SHP77 (cell line): ENCODE data around the gene SNU13.
"Not testable (repeated sequence)": the region's sequence is repeated elsewhere in the genome, so short reads cannot be mapped to it uniquely, and the experiment has no call there.

Experiments
- DNase-seq, 2 experiments: peaks; one replicate each; lab custom pipeline; 2025; lab: John Stamatoyannopoulos, UW

Gene SNU13

GRCh38 chr22:41688365-41689211, at the start of gene SNU13:
Gene SNU13, minus strand, starts transcription at chr22:41688867. Its CDS starts 71 bp downstream, at chr22:41688796.
- peak; percentile 90 to 95 for DNase-seq

GRCh38 chr22:41733241-41733640, 44.6 kb upstream of the SNU13 start:
- DNase-seq, result not testable (repeated sequence)

- DNase-seq, result no peak
Observed at GRCh38 chr22:41732096-41732772, 43.6 kb upstream of the SNU13 start.

GRCh38 chr22:41731609-41732008, 42.9 kb upstream of the SNU13 start:
- DNase-seq, result no peak

DNA sequence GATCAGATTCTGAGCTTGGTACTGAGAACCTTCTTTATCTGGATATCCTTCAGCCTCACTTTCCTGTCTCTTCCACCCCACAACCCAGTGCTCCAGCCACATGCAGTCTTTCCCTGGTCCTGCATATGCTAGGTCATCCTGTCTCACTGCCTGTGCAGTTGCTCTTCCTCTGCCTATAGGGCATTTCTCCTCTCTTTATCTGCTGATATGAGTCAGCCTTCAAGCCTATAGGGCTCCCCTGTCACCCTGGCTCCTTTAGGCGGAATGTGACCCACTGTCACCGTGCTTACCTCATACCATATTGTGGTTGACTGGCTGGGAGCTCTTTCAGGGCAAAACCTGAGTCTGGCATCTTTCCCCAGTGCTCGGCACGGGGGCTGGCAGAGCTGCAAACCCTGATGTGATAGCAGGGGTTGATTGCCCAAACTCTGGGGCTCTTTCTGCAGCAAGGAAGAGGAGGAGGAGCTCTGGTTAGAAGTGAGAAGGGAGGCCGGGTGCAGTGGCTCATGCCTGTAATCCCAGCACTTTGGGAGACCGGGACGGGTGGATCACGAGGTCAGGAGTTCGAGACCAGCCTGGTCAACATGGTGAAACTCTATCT, 36.9 kb upstream of the SNU13 start:
- DNase-seq, result no peak

DNA sequence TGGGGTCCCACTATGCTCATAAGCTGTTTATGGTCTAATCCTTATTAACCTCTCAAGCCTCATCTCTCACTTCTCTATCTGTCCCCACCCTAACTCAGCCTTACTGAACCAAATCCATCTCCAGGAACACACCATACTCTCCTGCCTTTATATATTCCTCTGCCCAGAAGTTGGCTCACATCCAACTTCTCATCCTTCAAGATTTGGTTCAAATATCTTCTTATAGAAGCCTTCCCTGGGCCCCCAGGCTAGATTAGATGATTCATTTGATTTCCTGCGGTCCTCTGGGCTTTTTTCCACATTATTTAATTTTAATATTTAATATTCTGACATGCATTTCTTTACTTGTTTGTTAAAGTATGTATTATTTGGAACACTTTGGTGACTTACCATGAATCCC, 33.8 kb upstream of the SNU13 start:
- no peak for DNase-seq

DNA sequence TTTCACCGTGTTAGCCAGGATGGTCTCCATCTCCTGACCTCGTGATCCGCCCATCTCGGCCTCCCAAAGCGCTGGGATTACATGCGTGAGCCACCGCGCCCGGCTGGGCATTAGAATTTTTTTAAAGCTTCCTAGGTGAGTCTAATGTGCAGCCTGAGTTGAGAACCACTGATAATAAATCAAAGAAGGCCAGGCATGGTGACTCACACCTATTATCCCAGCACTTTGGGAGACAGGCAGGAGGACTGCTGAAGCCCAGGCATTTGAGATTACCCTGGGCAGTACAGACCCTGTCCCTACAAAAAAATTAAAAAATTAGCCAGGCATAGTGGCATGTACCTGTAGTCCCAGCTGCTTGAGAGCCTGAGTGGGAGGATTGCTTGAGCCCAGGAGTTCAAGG, 24.3 kb upstream of the SNU13 start:
- no peak for DNase-seq

DNA sequence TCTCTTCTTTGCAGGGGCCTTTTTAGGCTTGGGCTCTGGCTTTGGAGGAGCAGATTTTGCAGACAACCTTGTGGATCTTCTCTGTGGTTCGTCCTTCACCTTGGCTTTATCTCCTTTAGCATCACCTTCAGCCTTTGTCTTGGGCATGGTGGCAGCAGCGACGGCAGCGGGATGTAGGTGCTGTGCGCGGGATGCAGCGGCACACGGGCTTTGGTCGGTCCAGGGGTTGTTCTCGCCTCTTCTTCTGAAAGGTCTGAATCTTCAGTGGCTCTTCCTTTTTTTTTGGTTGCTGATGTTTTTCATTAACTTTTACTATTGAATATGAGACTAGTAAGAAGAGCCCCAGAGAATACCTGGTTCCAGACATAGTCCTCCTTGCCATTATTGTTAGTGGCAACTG, 20.7 kb upstream of the SNU13 start:
- no peak for DNase-seq

DNA sequence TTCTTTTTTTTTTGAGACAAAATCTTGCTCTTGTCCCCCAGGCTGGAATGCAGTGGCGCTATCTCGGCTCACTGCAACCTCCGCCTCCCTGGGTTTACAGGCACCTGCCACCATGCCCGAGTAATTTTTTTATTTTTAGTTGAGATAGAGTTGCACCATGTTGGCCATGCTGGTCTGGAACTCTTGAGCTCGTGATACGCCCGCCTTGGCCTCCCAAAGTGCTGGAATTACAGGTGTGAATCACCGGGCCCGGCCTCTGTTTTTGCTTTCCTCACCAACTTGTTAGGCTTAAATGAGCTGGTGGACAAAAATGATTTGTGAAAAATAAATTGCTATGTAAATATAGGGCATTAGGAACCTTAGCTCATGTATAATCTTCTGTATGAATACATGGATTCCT, 14.1 kb upstream of the SNU13 start:
- DNase-seq, result no peak

DNA sequence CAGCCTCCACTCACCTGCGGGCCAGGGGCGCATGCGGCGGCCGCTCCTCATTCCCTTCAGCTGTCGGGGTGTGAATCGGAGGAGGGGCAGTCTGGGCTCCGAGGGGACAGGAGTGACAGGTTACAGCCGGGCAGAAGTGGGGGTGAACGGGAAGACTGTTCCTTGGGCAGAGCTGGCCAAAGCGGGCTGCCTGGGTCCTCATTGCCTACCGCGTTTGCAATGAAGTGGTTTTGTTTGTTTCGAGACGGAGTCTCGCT, 11.4 kb upstream of the SNU13 start:
- DNase-seq, result no peak

GRCh38 chr22:41699264-41700107, 10.8 kb upstream of the SNU13 start, which contains the start of gene MEI1:
Gene MEI1, plus strand, starts transcription at chr22:41699503. Its CDS starts 36 bp downstream, at chr22:41699539.
- DNase-seq, result no peak

- peak; percentile 81 to 87 for DNase-seq
Observed at GRCh38 chr22:41697126-41697775, 8.6 kb upstream of the SNU13 start.

GRCh38 chr22:41696703-41697102, 8.0 kb upstream of the SNU13 start:
- peak in 1 of 2 experiments; percentile 32 for DNase-seq

- no peak for DNase-seq
Observed at GRCh38 chr22:41695211-41695610, 6.5 kb upstream of the SNU13 start.

- no peak for DNase-seq
Observed at GRCh38 chr22:41690476-41690875, 1.8 kb upstream of the SNU13 start.

DNA sequence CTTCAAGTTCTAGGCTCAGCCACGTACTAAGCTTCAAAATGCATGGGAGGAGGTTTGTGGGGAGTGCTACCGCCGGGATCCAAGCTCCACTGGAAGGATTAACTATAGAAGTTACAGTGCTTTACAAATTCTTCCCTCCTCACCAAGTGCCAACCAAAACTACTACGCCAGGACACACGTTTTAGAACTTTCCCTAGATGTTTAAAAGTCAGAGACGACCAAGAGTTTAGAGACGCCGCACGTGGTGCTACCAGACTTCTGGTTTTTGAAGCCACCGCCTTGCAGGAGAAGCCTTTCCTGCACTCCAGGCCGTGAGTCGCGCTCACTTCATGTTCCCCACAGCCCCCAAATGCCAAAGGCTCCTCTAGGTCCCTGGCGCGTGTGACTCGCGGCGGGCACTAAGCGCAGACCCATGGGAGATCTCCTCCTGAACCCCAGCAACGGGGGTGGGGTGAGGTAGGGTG, 734 bp downstream of the SNU13 start:
- DNase-seq, result no peak

GRCh38 chr22:41686890-41687289, 1.8 kb downstream of the SNU13 start:
- DNase-seq, result not testable (repeated sequence)

GRCh38 chr22:41684194-41684593, 4.5 kb downstream of the SNU13 start:
- DNase-seq, result no peak

DNA sequence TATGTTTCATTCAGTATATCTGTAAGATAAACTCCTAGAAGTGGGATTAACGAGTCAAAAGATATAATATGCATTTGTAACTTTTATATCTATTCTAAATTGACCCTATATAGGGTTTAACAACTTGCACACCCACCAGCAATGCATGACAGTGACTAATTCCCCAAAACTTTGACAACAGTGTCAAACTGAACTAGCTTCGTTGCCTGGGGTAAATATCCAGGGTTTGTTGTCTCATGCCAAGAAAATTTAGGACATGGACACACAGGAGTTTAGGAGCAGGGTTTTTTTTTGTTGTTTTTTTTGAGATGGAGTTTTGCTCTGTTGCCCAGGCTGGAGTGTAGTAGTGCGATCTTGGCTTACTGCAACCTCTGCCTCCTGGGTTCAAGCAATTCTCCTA, 5.1 kb downstream of the SNU13 start:
- DNase-seq, result no peak

GRCh38 chr22:41683052-41683451, 5.6 kb downstream of the SNU13 start:
- no peak for DNase-seq

- peak; percentile 82 to 85 for DNase-seq
Observed at GRCh38 chr22:41682033-41682807, 6.4 kb downstream of the SNU13 start.
